OCI-LY3 (cell line): Measurements from ENCODE around the gene CYSRT1.

Experiments
- H2AFZ ChIP-seq: fragments of 200-600, 300-600 bp; shearing (Covaris generic); 2 replicates; pipeline ENCODE4 v1.6.0; 2014; ENCODE audit warnings: antibody characterized with exemption, low read depth, low read length
- H3K27ac ChIP-seq: fragments of 200-600, 300-600 bp; sonication (generic); 2 replicates; pipeline ENCODE4 v1.5.1; 2014; ENCODE audit warnings: mild to moderate bottlenecking, low read length, moderate library complexity, mixed read lengths
- H3K27me3 ChIP-seq: fragments of 200-600, 300-600 bp; sonication (generic); 2 replicates; pipeline ENCODE4 v1.6.1; 2014; ENCODE audit warnings: low read depth, low read length, mixed read lengths
- H3K36me3 ChIP-seq: fragments of 200-600, 300-600 bp; sonication (generic); replicated peaks from 2 replicates; pipeline ENCODE3; 2014; ENCODE audit warnings: low read depth, low read length, mixed read lengths
- H3K4me1 ChIP-seq: fragments of 300-600, 200-600 bp; sonication (generic); 2 replicates; pipeline ENCODE4 v1.6.1; 2014; ENCODE audit warnings: low read length, mixed read lengths
- H3K4me2 ChIP-seq: fragments of 200-600, 300-600 bp; sonication (generic); 2 replicates; pipeline ENCODE4 v1.6.1; 2014; ENCODE audit warnings: low read length, mixed read lengths
- H3K4me3 ChIP-seq: fragments of 300-600, 200-600 bp; sonication (generic); 2 replicates; pipeline ENCODE4 v1.5.1; 2014; ENCODE audit warnings: antibody characterized with exemption, mild to moderate bottlenecking, low read length, moderate library complexity
- H3K79me2 ChIP-seq: fragments of 300-600, 200-600 bp; shearing (Covaris generic); 2 replicates; pipeline ENCODE4 v1.6.1; 2014; ENCODE audit warnings: mild to moderate bottlenecking, low read length, mixed read lengths
- H3K9ac ChIP-seq: fragments of 300-600, 200-600 bp; shearing (Covaris generic); 2 replicates; pipeline ENCODE4 v1.6.0; 2014; ENCODE audit warnings: mild to moderate bottlenecking, low read length, moderate library complexity
- H3K9me3 ChIP-seq: fragments of 200-600, 300-600 bp; shearing (Covaris generic); 2 replicates; pipeline ENCODE4 v1.6.1; 2014; ENCODE audit warnings: low read length, mixed read lengths; ENCODE audit not compliant: insufficient read depth
- H4K20me1 ChIP-seq: fragments of 200-600, 300-600 bp; sonication (generic); 2 replicates; pipeline ENCODE4 v1.6.1; 2016; ENCODE audit warnings: low read length, mixed read lengths; ENCODE audit not compliant: insufficient read depth
- EZH2phosphoT487 ChIP-seq: fragments of 200-600 bp; shearing (Covaris generic); IDR thresholded peaks from 2 replicates; pipeline ENCODE4 v1.6.1; 2018; ENCODE audit warnings: antibody characterized with exemption, mixed run types, low read depth
- TF ChIP-seq, protein P1 (sequence below): fragments of 200-600, 300-600 bp; sonication (generic); IDR thresholded peaks from 2 replicates; pipeline ENCODE4 v1.5.1; 2014; ENCODE audit warnings: antibody characterized with exemption, low read length, low read depth

Gene CYSRT1

DNA sequence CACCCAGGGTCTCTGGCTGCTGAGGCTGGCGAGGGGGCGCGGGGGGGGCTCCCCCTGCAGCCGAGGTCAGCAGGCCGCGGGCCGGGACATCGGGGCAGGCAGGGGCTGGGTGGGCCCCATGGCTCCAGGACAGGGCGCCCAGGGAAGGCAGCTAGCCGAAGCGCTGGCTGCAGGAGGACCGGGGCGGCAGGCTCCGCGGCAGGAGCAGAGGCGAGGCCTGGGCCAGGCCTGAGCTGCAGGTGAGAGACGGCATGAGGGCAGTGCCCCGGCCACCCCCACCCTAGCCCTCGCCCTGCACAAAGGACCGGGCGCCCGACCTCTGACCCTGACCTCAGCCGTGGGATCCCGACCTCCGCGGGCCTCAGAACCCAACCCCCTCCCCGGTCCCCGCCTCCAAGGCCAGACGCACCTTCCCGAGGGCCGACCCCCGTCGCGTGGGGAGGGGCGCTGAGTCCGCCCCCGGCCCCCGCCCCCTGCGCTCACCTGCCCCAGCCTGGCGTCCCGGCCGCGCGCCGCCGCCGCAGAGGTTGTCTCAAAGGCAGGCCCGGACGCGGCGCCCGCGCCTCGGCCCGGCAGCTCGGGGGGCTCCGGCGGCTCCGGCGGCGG, 3.4 kb upstream of the CYSRT1 start:
- TF ChIP-seq EZH2phosphoT487, result no peak
- TF ChIP-seq, protein P1, sequence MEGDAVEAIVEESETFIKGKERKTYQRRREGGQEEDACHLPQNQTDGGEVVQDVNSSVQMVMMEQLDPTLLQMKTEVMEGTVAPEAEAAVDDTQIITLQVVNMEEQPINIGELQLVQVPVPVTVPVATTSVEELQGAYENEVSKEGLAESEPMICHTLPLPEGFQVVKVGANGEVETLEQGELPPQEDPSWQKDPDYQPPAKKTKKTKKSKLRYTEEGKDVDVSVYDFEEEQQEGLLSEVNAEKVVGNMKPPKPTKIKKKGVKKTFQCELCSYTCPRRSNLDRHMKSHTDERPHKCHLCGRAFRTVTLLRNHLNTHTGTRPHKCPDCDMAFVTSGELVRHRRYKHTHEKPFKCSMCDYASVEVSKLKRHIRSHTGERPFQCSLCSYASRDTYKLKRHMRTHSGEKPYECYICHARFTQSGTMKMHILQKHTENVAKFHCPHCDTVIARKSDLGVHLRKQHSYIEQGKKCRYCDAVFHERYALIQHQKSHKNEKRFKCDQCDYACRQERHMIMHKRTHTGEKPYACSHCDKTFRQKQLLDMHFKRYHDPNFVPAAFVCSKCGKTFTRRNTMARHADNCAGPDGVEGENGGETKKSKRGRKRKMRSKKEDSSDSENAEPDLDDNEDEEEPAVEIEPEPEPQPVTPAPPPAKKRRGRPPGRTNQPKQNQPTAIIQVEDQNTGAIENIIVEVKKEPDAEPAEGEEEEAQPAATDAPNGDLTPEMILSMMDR, result no peak
- Histone ChIP-seq H3K9me3 (no peaks in the 10 kb centered on the region), H3K27ac (no peak overlapping the region), H3K36me3 (no peaks in the 10 kb centered on the region), H3K4me1 (peaks cover 10% of the 10 kb centered on the region; the same call in 1 of the 2 replicates), H2AFZ (no peak overlapping the region), H3K79me2 (no peaks in the 10 kb centered on the region), H3K4me3 (peak overlapping the region; percentile 84), H3K9ac (peak overlapping the region; percentile 62), H3K4me2 (peak overlapping the region; percentile 74), H3K27me3 (no peaks in the 10 kb centered on the region), H4K20me1 (no peaks in the 10 kb centered on the region)

DNA sequence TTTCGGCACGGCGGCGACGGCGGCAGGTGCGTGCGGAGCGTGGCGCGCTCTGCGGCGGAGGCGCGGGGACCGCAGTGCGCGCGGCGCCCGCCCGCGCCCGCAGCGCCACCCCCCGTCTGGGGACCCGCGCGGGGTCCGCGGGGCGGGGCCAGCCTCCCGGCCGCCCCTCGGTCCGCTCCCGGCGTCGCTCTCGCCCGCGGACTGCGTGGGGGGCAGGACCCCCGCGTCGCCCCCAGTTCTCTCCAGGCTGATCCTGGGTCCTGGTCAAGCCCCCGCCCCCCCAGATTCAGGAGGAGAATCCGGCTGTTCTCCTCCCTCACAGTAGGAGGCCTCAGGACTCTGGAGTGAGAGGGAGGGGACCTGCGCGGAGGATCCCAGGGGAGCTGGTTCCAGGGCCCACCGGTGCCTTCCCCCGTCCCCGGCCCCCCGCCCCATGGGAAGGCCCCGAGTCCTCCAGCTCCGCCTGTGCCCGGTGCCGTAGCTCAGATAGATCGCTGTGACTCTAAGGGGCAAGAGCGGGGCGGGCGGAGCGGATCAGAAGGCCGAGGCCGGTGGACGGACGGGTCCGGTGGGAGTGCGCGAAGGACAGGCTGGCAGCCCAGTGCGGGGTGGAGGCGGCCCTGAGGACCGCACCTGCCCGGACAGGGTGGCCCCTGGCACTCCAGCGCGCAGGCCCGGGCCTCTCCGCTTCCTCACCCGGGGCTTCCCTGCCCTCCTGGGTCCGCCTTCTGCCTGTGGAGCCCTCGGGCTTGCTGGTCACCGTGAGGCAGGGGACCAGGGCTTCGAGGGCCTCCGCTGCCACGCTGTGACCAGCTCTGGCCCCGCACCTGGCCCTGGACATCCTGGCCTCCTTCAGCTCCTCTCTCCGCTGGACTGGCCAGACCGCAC, 2.5 kb upstream of the CYSRT1 start, which contains the start of gene RNF208:
Gene RNF208, minus strand, starts transcription at position 51 of the 888 bp plus-strand sequence. CDS start 1,028 bp downstream, outside the sequence.
- no peaks in the 10 kb centered on the region for H3K27me3 ChIP-seq
- no peaks in the 10 kb centered on the region for H3K79me2 ChIP-seq
- H3K27ac ChIP-seq, result peak within 1 kb of the TSS; percentile 14; the same call in 1 of the 2 replicates
- H3K9me3 ChIP-seq, result no peaks in the 10 kb centered on the region
- H3K4me1 ChIP-seq, result peaks cover 12% of the 10 kb centered on the region
- no peak for TF ChIP-seq EZH2phosphoT487
- TF ChIP-seq, protein P1, result no peak
- no peak within 1 kb of the TSS for H2AFZ ChIP-seq
- H3K4me3 ChIP-seq, result peak within 1 kb of the TSS; percentile 93
- peak within 1 kb of the TSS; percentile 75 for H3K4me2 ChIP-seq
- H3K36me3 ChIP-seq, result no peaks in the 10 kb centered on the region
- peak within 1 kb of the TSS; percentile 62 for H3K9ac ChIP-seq
- H4K20me1 ChIP-seq, result no peaks in the 10 kb centered on the region

DNA sequence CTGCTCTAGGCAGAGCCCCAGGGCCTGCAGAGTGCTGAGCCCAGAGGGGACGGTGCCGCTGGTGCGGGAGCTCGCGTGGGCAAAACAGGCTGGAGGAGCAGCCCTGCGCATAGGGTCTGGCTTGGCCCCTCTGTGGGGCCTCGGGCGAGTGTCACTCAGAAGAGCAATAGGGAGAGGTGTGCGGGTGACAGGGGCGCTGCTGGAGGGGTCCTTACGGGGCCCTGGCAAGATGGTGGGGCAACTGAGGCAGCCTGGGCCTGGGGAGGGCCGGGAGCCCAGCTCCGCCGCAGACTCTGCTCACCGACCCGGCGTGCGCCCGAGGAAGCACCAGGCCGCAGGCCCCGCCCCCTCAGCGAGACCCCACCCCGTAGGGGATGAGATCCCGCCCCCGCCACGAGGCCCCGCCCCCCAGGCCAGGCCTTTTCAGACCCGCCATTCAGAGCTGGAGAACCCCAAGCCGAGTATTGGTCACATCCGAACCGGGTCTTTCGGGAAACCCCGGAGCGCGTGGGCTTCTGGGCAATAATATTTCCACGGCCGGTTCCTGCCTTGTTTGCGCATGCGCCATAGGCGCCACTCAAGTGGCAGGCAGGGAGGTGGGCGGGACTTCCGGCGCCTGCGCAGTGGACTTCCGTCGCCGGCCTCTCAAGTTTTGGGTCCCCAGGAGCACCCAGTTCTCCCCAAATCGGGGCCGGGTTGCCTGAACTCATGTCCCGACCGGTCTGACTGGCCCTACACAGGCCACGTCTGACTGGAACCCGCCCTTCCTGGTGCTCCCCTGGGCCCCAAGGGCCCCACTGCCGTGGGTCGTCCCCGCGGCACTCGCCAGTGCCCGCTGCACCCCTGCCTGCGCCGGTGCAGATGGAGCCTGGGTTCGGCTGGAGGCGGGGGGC, 1.6 kb upstream of the CYSRT1 start:
- Histone ChIP-seq H3K4me1 (peaks cover 15% of the 10 kb centered on the region), H3K36me3 (no peaks in the 10 kb centered on the region), H2AFZ (peak overlapping the region; percentile 13; the same call in 1 of the 2 replicates), H3K27ac (peak overlapping the region; percentile 50), H3K27me3 (no peaks in the 10 kb centered on the region), H3K4me3 (peak overlapping the region; percentile 93), H3K9me3 (no peaks in the 10 kb centered on the region), H3K9ac (peak overlapping the region; percentile 91), H4K20me1 (no peaks in the 10 kb centered on the region), H3K4me2 (peak overlapping the region; percentile 93), H3K79me2 (no peaks in the 10 kb centered on the region)
- TF ChIP-seq, protein P1, result no peak
- TF ChIP-seq EZH2phosphoT487, result no peak
